ENCODE data around the gene REN. TPM values are rescaled to one million over a fixed set of nuclear protein-coding genes. Genes with fewer than 3 reads are reported as not detected.

The REN gene
- total and polyA plus RNA-seq, 2 donors from 2014 or later: 32.4 to 1,159 TPM

DNA sequence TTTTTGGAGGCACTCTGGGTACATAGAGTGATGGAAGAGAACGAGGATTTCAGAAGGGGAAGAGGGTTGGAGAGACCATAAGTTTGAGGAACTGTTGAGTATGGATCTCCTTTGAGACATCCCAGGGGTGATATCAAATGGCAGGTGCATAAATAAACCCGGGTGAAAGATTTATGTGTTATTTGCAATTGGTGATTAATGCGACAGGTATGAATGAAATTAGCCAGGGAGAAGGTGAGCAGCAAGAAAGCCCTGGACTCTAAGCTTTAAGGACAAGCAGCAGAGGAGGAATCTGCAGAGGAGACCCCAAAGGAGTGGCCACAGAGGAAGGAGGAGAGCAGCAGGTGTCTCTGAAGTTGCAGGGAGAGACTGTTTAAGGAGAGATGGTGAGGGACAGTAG lies 8.8 kb upstream of the REN start:
- H3K27me3 ChIP-seq (ENCODE audit: control insufficient read depth, insufficient read depth, low read length): no peaks in the 10 kb centered on the region
- H3K9ac ChIP-seq (ENCODE audit: low read length in 3 of 3): no peak overlapping the region
- no peak overlapping the region for H3K27ac ChIP-seq (ENCODE audit: low read depth in 2 of 2, low read length in 2 of 2)
- intact Hi-C loops (cut with DNase I): no loop called here
- no peak overlapping the region for H3K4me3 ChIP-seq (ENCODE audit: low read length in 3 of 3)
- FAIRE-seq: no peak
- H3K9me3 ChIP-seq (ENCODE audit: control insufficient read depth in 2 of 3, insufficient read depth in 1 of 3, low read length in 3 of 3): peaks cover 0 to 3% (median 0%) of the 10 kb centered on the region in 3 donors
- H3K4me1 ChIP-seq (ENCODE audit: control insufficient read depth in 2 of 3, insufficient read depth in 2 of 3, low read depth in 1 of 3, low read length in 3 of 3): no peaks in the 10 kb centered on the region
- DNase-seq: no peak
- no peaks in the 10 kb centered on the region for H3K36me3 ChIP-seq (ENCODE audit: control insufficient read depth in 2 of 3, insufficient read depth in 3 of 3, low read length in 3 of 3)
- TF ChIP-seq, protein P1, sequence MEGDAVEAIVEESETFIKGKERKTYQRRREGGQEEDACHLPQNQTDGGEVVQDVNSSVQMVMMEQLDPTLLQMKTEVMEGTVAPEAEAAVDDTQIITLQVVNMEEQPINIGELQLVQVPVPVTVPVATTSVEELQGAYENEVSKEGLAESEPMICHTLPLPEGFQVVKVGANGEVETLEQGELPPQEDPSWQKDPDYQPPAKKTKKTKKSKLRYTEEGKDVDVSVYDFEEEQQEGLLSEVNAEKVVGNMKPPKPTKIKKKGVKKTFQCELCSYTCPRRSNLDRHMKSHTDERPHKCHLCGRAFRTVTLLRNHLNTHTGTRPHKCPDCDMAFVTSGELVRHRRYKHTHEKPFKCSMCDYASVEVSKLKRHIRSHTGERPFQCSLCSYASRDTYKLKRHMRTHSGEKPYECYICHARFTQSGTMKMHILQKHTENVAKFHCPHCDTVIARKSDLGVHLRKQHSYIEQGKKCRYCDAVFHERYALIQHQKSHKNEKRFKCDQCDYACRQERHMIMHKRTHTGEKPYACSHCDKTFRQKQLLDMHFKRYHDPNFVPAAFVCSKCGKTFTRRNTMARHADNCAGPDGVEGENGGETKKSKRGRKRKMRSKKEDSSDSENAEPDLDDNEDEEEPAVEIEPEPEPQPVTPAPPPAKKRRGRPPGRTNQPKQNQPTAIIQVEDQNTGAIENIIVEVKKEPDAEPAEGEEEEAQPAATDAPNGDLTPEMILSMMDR (IDR thresholded peaks at IDR 0.05; ENCODE audit: borderline replicate concordance, extremely low read depth, insufficient read depth): no peak

- Histone ChIP-seq H3K36me3 (ENCODE audit: control insufficient read depth in 2 of 3, insufficient read depth in 3 of 3, low read length in 3 of 3) (no peaks in the 10 kb centered on the region), H3K9ac (ENCODE audit: low read length in 3 of 3) (no peak overlapping the region), H3K27ac (ENCODE audit: low read depth in 2 of 2, low read length in 2 of 2) (no peak overlapping the region), H3K4me3 (ENCODE audit: low read length in 3 of 3) (no peak overlapping the region), H3K27me3 (ENCODE audit: control insufficient read depth, insufficient read depth, low read length) (no peaks in the 10 kb centered on the region), H3K9me3 (ENCODE audit: control insufficient read depth in 2 of 3, insufficient read depth in 1 of 3, low read length in 3 of 3) (peaks cover 0 to 10% (median 0%) of the 10 kb centered on the region in 3 donors), H3K4me1 (ENCODE audit: control insufficient read depth in 2 of 3, insufficient read depth in 2 of 3, low read depth in 1 of 3, low read length in 3 of 3) (no peaks in the 10 kb centered on the region)
- no peak for FAIRE-seq
- TF ChIP-seq, protein P1 (IDR thresholded peaks at IDR 0.05; ENCODE audit: borderline replicate concordance, extremely low read depth, insufficient read depth): no peak
- intact Hi-C loops (cut with DNase I): no loop called here
- peak in 1 of 5 donors; percentile 38 for DNase-seq
Measured at GRCh38 chr1:204172404-204173029, 6.4 kb upstream of the REN start.

- no peak for FAIRE-seq
- Histone ChIP-seq H3K36me3 (ENCODE audit: control insufficient read depth in 2 of 3, insufficient read depth in 3 of 3, low read length in 3 of 3) (no peaks in the 10 kb centered on the region), H3K27ac (ENCODE audit: low read depth in 2 of 2, low read length in 2 of 2) (no peak overlapping the region), H3K27me3 (ENCODE audit: control insufficient read depth, insufficient read depth, low read length) (no peaks in the 10 kb centered on the region), H3K4me1 (ENCODE audit: control insufficient read depth in 2 of 3, insufficient read depth in 2 of 3, low read depth in 1 of 3, low read length in 3 of 3) (no peaks in the 10 kb centered on the region), H3K4me3 (ENCODE audit: low read length in 3 of 3) (no peak overlapping the region), H3K9me3 (ENCODE audit: control insufficient read depth in 2 of 3, insufficient read depth in 1 of 3, low read length in 3 of 3) (peaks cover 0 to 10% (median 0%) of the 10 kb centered on the region in 3 donors), H3K9ac (ENCODE audit: low read length in 3 of 3) (no peak overlapping the region)
- TF ChIP-seq, protein P1 (IDR thresholded peaks at IDR 0.05; ENCODE audit: borderline replicate concordance, extremely low read depth, insufficient read depth): no peak
- DNase-seq: no peak
- intact Hi-C loops (cut with DNase I): no loop called here
Measured at GRCh38 chr1:204171751-204172178, 5.6 kb upstream of the REN start.

Data from kidney (tissue), 14 donors.